ENCODE results near the gene ATP5PO. TPM values are rescaled to one million over a fixed set of nuclear protein-coding genes. Genes with fewer than 3 reads are reported as not detected.

The ATP5PO gene
- total and polyA plus RNA-seq, 5 donors, result 538 to 1,692 (median 608) TPM

GRCh38 chr21:33884376-33885171 is 31.0 kb downstream of the ATP5PO start:
- no peak for DNase-seq
- Histone ChIP-seq H3K4me1 (ENCODE audit: control insufficient read depth, insufficient read depth, low read length) (no peaks in the 10 kb centered on the region), H3K27me3 (ENCODE audit: control insufficient read depth, insufficient read depth) (no peaks in the 10 kb centered on the region), H3K27ac (ENCODE audit: low read length) (no peak overlapping the region), H3K4me3 (ENCODE audit: low read length) (no peak overlapping the region), H3K9me3 (ENCODE audit: control insufficient read depth, low read length) (no peaks in the 10 kb centered on the region)
- intact Hi-C loops (cut with DNase I), result no loop called here
- WGBS, result 62% methylated on average over 20 of the region's 20 CpGs
- ATAC-seq, result no peak

- no peak overlapping the region for H3K27ac ChIP-seq (ENCODE audit: low read length)
- H3K27me3 ChIP-seq (ENCODE audit: control insufficient read depth, insufficient read depth), result no peaks in the 10 kb centered on the region
- no peak overlapping the region for H3K4me3 ChIP-seq (ENCODE audit: low read length)
- intact Hi-C loops (cut with DNase I), result no loop called here
- H3K9me3 ChIP-seq (ENCODE audit: control insufficient read depth, low read length), result no peaks in the 10 kb centered on the region
- WGBS, result 85% methylated on average over 12 of the region's 12 CpGs
- ATAC-seq (no peak), DNase-seq (no peak)
- H3K4me1 ChIP-seq (ENCODE audit: control insufficient read depth, insufficient read depth, low read length), result no peaks in the 10 kb centered on the region
Observed at GRCh38 chr21:33883118-33883517, 32.5 kb downstream of the ATP5PO start.

GRCh38 chr21:33881689-33882440 is 33.7 kb downstream of the ATP5PO start:
- intact Hi-C loops (cut with DNase I), result no loop called here
- H3K27me3 ChIP-seq (ENCODE audit: control insufficient read depth, insufficient read depth), result no peaks in the 10 kb centered on the region
- no peaks in the 10 kb centered on the region for H3K4me1 ChIP-seq (ENCODE audit: control insufficient read depth, insufficient read depth, low read length)
- DNase-seq, result no peak
- H3K4me3 ChIP-seq (ENCODE audit: low read length), result no peak overlapping the region
- no peaks in the 10 kb centered on the region for H3K9me3 ChIP-seq (ENCODE audit: control insufficient read depth, low read length)
- 61% methylated on average over 9 of the region's 9 CpGs for WGBS
- ATAC-seq, result no peak
- H3K27ac ChIP-seq (ENCODE audit: low read length), result no peak overlapping the region

- no peak for DNase-seq
- 89% methylated on average over 13 of the region's 13 CpGs for WGBS
- H3K4me1 ChIP-seq (ENCODE audit: control insufficient read depth, insufficient read depth, low read length), result no peaks in the 10 kb centered on the region
- H3K9me3 ChIP-seq (ENCODE audit: control insufficient read depth, low read length), result no peaks in the 10 kb centered on the region
- intact Hi-C loops (cut with DNase I), result no loop called here
- no peak overlapping the region for H3K4me3 ChIP-seq (ENCODE audit: low read length)
- ATAC-seq, result peak in 1 of 2 donors; percentile 20
- no peak overlapping the region for H3K27ac ChIP-seq (ENCODE audit: low read length)
- no peaks in the 10 kb centered on the region for H3K27me3 ChIP-seq (ENCODE audit: control insufficient read depth, insufficient read depth)
Observed at GRCh38 chr21:33880626-33881025, 35.0 kb downstream of the ATP5PO start.

- DNase-seq (no peak), ATAC-seq (no peak)
- Histone ChIP-seq H3K27ac (ENCODE audit: low read length) (no peak overlapping the region), H3K4me1 (ENCODE audit: control insufficient read depth, insufficient read depth, low read length) (no peaks in the 10 kb centered on the region), H3K27me3 (ENCODE audit: control insufficient read depth, insufficient read depth) (no peaks in the 10 kb centered on the region), H3K4me3 (ENCODE audit: low read length) (no peak overlapping the region), H3K9me3 (ENCODE audit: control insufficient read depth, low read length) (no peaks in the 10 kb centered on the region)
- 83% methylated on average over 6 of the region's 6 CpGs for WGBS
- intact Hi-C loops (cut with DNase I), result no loop called here
Observed at GRCh38 chr21:33878824-33879223, 36.8 kb downstream of the ATP5PO start.

GRCh38 chr21:33875026-33875695 is 40.4 kb downstream of the ATP5PO start:
- no peak overlapping the region for H3K27ac ChIP-seq (ENCODE audit: low read length)
- H3K27me3 ChIP-seq (ENCODE audit: control insufficient read depth, insufficient read depth), result no peaks in the 10 kb centered on the region
- intact Hi-C loops (cut with DNase I), result no loop called here
- H3K9me3 ChIP-seq (ENCODE audit: control insufficient read depth, low read length), result no peaks in the 10 kb centered on the region
- ATAC-seq, result no peak
- H3K4me1 ChIP-seq (ENCODE audit: control insufficient read depth, insufficient read depth, low read length), result no peaks in the 10 kb centered on the region
- H3K4me3 ChIP-seq (ENCODE audit: low read length), result no peak overlapping the region
- 91% methylated on average over 20 of the region's 20 CpGs for WGBS
- DNase-seq, result no peak

- H3K4me3 ChIP-seq (ENCODE audit: low read length), result no peak overlapping the region
- no peaks in the 10 kb centered on the region for H3K9me3 ChIP-seq (ENCODE audit: control insufficient read depth, low read length)
- no peaks in the 10 kb centered on the region for H3K27me3 ChIP-seq (ENCODE audit: control insufficient read depth, insufficient read depth)
- 97% methylated on average over 7 of the region's 7 CpGs for WGBS
- no peaks in the 10 kb centered on the region for H3K4me1 ChIP-seq (ENCODE audit: control insufficient read depth, insufficient read depth, low read length)
- no peak overlapping the region for H3K27ac ChIP-seq (ENCODE audit: low read length)
- DNase-seq (no peak), ATAC-seq (no peak)
- intact Hi-C loops (cut with DNase I), result no loop called here
Observed at GRCh38 chr21:33874161-33874560, 41.4 kb downstream of the ATP5PO start.

- ATAC-seq (no peak), DNase-seq (no peak)
- H3K4me1 ChIP-seq (ENCODE audit: control insufficient read depth, insufficient read depth, low read length), result no peaks in the 10 kb centered on the region
- no peak overlapping the region for H3K27ac ChIP-seq (ENCODE audit: low read length)
- intact Hi-C loops (cut with DNase I), result no loop called here
- WGBS, result 89% methylated on average over 4 of the region's 4 CpGs
- H3K27me3 ChIP-seq (ENCODE audit: control insufficient read depth, insufficient read depth), result no peaks in the 10 kb centered on the region
- no peaks in the 10 kb centered on the region for H3K9me3 ChIP-seq (ENCODE audit: control insufficient read depth, low read length)
- H3K4me3 ChIP-seq (ENCODE audit: low read length), result no peak overlapping the region
Observed at GRCh38 chr21:33872881-33873515, 42.6 kb downstream of the ATP5PO start.

- ATAC-seq (no peak), DNase-seq (no peak)
- no peaks in the 10 kb centered on the region for H3K27me3 ChIP-seq (ENCODE audit: control insufficient read depth, insufficient read depth)
- H3K4me3 ChIP-seq (ENCODE audit: low read length), result no peak overlapping the region
- 92% methylated on average over 5 of the region's 5 CpGs for WGBS
- no peaks in the 10 kb centered on the region for H3K9me3 ChIP-seq (ENCODE audit: control insufficient read depth, low read length)
- H3K4me1 ChIP-seq (ENCODE audit: control insufficient read depth, insufficient read depth, low read length), result no peaks in the 10 kb centered on the region
- intact Hi-C loops (cut with DNase I), result no loop called here
- H3K27ac ChIP-seq (ENCODE audit: low read length), result no peak overlapping the region
Observed at GRCh38 chr21:33871171-33871570, 44.4 kb downstream of the ATP5PO start.

- Histone ChIP-seq H3K4me1 (ENCODE audit: control insufficient read depth, insufficient read depth, low read length) (no peaks in the 10 kb centered on the region), H3K4me3 (ENCODE audit: low read length) (no peak overlapping the region), H3K9me3 (ENCODE audit: control insufficient read depth, low read length) (no peaks in the 10 kb centered on the region), H3K27me3 (ENCODE audit: control insufficient read depth, insufficient read depth) (no peaks in the 10 kb centered on the region), H3K27ac (ENCODE audit: low read length) (no peak overlapping the region)
- ATAC-seq (no peak), DNase-seq (no peak)
- 78% methylated on average over 4 of the region's 4 CpGs for WGBS
- intact Hi-C loops (cut with DNase I), result no loop called here
Observed at GRCh38 chr21:33870768-33871167, 44.8 kb downstream of the ATP5PO start.

- intact Hi-C loops (cut with DNase I), result no loop called here
- no peak for ATAC-seq
- Histone ChIP-seq H3K27ac (ENCODE audit: low read length) (no peak overlapping the region), H3K27me3 (ENCODE audit: control insufficient read depth, insufficient read depth) (no peaks in the 10 kb centered on the region), H3K9me3 (ENCODE audit: control insufficient read depth, low read length) (no peaks in the 10 kb centered on the region), H3K4me3 (ENCODE audit: low read length) (no peak overlapping the region), H3K4me1 (ENCODE audit: control insufficient read depth, insufficient read depth, low read length) (no peaks in the 10 kb centered on the region)
- no peak for DNase-seq
Observed at GRCh38 chr21:33869873-33870272, 45.7 kb downstream of the ATP5PO start.

Measured in right cardiac atrium (tissue), 5 donors.